Activated CD8-positive, alpha-beta memory T cell treated with anti-CD3 and anti-CD28 coated beads, Interleukin-2, amount 50 U/mL, for 24 hours (primary cell): ENCODE measurements around the gene CBLN1.

Experiments used
- DNase-seq: peaks from one replicate; pipeline ENCODE4 v3.0.0-alpha.2; 2020; ENCODE audit errors: extremely low read depth

CBLN1 gene

DNA sequence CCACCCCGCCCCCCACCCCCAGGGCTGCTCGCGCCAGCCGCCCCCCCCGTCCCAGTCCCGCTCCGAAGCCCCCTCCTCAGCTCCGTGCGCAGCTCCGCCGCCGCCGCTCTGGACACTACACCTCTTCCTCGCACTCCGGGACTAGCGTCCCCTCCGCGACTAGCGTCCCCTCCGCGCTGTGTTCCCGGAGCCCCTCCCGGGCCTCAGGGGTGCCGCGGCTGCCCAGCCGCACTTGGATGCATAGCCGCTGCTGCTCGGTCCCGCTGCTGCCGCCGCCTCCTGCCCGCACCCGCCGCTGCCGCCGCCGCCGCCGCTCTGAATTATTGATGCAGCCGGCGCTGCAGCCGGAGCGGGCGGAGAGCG, at the start of gene CBLN1:
Gene CBLN1 (minus strand): TSS at position 359 of the 363 bp plus-strand sequence. CDS start 373 bp downstream, outside the sequence.
- no peak for DNase-seq

DNA sequence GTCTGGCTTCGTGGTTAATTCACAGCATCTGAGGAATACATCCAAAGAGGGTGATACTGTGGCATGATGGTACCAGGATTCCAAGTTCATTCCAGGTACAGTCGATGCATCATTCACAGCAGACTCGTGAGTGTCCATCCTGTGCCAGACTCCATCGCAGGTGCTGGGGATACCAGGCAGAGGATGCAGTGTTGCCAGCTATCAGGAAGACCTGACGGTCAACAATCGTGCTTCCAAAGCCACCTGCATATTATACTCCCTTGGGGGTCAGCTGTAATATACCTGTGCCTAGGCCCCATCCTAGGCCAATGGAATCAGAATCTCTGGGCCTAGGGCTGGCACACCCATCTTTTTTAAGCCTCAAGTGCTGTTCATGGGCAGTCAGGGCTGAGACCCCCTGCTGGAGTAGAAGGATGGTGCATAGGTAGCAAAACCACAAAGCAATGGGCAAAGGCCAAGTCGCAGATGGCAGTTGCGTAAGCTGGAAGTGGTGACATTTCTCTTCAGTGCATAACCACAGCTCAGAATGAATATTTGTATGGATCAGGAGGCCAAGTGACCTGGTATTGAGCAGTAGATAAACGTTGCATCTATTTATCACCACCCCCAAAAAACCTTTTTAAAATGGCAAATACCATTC, 49.0 kb upstream of the CBLN1 start:
- DNase-seq: no peak

DNA sequence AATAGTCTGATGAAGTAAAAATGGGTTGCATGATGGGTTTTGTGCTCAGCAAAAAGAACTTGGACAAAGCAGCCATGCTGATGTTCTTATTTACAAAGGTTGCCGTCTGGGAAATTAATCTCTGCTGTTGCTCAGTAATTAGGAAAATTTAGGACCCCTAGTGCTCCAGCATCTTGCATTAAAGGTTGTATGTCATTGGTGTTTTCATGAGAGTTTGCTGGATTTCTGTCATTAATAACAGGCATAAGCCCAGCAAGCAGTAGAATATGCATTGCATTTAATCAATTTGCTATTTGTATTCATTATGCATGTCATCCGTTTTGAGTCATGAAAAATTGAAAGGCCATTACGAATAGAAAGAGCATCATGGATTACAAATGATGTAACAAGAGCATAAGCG, 46.7 kb upstream of the CBLN1 start:
- DNase-seq: no peak

DNA sequence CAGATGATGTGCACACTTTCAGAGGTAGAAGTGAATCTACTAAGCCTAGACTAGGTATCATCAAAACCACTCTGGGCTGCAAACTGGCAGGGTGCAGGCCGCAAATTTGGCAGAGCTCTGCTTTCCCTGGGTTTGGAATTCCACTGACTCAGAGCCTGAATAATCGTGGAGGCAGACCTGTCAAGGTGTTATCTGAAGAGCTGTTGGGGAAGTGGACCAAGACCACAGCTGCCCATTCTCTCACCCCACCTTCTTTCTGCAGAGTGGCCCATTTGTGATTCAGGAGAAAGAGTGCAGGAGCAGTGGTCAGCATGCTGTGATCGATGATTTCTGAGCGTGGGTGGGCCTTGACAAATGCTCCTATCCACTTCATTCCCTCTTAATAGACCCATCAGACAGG, 45.8 kb upstream of the CBLN1 start:
- DNase-seq: no peak

DNA sequence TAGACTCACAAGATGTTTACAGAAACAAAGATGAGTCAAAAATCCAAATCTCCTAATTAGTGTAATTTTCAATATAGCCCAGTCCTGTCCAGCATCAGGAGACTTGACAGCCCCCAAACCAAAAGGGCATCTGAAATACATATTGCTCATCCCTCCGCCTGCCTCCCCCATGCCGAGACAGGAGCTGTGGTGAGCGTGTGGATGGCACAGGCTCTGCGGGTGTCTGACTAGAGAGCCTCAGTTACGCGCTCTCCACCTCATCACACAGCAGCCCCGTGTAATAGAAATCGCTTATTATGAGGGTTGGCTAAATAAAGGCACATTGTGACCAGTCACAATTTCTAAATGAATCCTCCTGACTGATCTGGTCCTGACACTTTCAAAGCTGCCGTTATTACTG, 43.1 kb upstream of the CBLN1 start:
- DNase-seq: no peak

DNA sequence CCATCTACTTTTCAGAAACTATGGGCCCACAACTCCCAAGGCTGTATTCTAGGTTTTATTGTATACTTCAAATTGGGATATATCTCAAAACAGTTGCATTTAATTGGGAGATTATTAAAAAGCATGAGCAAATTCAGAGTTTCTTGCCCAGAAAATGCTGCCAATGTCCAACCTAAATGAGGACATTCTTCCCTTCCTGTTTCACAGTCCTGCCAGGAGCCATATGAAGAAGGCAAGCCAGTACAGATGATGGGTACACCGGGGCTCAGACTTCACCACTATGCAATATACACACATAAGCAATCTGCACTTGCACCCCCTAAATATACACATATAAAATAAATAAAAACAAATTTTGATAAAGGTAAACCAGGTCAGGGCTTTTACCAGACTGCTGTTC, 34.0 kb upstream of the CBLN1 start:
- no peak for DNase-seq

DNA sequence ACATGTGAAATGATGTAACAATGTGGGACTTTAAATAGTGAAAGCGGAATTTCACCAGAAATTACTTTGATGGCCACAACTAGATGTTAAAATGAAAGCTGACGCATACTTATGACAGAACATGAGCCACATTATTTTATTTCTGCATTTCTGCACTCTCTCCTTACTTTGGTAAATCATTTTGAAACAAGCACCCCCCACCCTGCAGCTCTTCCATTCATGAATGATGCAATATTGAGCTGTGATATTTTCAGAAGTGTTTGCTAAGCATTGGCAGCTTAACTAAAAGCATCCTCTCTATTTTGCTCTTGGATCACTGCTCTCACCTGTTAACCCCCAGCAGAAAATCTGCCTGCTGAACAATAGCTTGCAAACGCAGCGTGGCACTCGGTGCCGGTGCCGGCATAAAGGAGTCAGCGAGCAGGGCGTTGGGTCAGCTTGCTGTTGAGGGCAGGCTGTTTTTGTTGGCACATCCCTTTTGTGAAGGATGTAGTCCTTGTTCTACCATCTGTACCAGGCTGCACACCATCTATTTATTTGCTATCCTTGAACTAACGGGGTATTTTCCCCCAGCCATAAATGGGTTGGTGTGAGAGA, 30.8 kb upstream of the CBLN1 start:
- DNase-seq: no peak

DNA sequence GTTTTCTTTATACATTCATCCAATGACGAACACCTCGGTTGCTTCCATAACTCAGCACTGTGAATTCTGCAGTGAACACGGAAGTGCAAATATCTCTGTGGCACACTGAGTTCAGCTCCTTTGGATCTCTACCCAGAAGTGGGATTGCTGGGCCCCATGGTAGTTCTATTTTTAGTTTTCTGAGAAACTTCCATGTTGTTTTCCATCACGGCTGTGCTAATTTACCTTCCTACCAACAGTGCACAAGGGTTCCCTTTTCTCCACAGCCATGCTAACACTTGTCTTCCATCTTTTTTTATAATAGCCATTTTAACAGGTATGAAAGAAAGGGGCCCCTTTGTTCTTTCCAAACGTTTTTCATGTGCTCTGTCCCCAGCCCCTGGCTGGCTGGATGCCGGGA, 30.2 kb upstream of the CBLN1 start:
- no peak for DNase-seq

DNA sequence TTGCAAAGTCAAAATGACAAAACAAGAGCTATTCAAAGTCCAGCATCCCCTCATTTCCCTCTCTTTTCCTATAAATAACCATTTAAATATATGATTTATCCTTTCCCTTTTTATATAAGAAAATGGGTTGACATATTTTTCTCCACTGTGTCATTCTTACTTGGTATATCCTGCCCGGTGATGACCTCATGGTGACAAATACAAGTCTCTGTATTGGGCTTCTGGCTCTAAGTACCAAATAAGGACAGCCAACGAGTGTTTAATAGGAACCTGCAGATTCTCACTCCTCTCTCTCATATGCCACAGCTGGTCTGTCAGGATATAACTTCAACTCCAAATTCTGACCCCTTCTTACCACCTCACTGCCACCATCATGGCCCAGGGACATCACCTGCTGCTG, 25.5 kb upstream of the CBLN1 start:
- no peak for DNase-seq

DNA sequence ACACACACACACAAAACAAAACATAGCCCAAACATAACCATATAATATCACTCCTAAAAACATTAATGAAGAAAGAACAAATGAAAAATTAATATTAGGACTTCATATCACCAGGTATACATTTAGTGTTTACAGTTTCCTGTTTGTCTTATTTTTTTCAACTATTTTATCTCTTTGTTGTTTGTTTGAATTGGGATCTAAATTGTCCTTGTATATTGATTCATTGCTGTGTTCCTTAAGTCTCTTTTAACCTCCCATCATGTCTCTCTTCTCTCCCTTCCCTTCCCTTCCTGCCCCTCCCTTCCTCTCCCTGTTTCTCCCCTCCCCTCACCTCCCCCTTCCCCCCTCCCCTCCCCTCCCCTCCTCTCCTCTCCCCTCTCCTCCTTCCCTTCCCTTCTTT, 23.8 kb upstream of the CBLN1 start:
- no peak for DNase-seq

DNA sequence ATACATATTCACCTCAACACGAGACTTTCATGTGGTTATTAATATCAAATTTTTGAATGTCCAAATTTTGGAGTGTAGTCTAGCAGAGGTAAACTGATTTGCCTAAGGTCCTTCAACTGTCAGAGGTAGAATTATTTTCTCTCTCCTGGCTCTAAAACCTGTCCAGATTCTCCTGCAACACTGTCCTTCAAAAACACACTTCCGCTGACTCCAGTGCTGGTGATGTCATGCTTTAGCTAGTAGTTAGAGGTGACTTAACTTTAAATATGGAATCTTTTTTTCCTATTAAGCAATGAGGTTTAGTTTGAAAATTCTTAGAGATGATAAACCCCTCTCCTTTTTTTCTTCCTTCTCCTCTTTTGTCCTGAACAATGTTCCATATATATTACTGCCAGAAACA, 10.8 kb upstream of the CBLN1 start:
- no peak for DNase-seq

DNA sequence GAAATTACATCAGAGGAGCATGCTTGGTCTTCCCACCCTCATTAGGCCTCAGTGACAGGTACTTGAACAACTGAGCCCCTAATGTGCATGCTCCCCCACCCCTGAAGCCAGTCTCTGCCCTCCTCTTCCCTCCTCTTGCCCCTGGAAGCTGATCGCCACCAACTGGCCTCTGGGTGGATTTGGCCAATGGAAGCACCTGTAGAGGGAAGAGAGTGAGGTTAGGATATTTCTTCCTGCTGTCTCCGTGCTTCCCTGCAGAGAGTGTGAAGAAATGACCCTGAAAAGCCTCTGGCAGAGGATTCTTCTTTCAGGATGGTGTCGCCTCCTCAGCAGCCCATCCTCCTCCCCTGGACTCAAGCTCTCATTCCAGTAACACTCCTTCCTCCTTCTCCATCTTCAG, 5.9 kb upstream of the CBLN1 start:
- no peak for DNase-seq

DNA sequence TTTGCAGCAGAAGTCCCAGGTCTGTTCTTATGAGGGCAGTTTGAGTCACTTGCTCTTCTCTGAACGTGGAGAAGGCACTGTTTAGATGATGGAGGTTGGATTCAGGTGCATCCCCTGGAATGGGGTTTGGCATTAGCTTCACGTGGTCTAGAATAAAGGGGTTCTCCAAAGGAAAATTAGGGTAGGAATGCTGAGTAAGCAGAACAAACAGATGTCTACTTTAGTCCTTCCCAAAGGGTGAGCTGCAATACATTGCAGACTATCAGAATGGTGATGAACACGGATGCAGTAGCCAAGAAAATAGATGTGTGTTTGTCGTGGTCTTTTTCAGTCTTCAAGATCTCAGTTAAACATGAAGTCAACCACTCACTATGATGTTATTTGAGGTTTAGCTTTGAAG, 3.3 kb upstream of the CBLN1 start:
- no peak for DNase-seq

DNA sequence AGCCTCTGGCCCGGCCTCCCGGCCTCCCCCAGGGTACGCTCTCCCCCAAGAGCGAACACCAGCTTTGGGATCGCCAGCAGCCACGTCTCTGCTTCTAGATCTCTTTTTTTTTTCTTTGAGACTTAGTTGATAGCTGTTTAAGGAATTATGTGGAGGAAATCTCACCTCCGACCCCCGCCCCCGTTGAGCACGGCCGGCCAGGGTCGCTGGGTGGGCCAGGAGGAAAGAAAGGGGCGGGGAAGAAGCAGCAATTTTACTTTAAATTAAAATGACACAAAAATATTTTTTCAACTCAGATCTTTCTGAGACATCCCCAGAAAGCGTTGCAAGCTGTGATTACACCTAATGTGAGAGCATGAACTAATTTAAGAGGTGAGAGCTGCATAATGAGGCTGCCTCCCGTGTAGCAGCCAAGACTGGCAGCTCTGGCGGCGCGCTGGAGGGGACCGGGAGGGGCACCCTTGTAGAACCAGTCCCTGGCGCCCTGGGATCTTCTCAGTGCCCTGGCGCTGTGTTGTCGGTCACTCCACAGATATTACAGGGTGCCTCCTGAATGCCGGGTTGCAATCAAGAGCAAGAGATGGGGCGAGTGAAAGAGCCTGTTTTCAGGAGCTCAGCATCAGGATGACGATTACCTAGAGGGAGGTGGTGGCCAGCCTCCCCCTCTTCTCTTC, 1.9 kb upstream of the CBLN1 start:
- no peak for DNase-seq

DNA sequence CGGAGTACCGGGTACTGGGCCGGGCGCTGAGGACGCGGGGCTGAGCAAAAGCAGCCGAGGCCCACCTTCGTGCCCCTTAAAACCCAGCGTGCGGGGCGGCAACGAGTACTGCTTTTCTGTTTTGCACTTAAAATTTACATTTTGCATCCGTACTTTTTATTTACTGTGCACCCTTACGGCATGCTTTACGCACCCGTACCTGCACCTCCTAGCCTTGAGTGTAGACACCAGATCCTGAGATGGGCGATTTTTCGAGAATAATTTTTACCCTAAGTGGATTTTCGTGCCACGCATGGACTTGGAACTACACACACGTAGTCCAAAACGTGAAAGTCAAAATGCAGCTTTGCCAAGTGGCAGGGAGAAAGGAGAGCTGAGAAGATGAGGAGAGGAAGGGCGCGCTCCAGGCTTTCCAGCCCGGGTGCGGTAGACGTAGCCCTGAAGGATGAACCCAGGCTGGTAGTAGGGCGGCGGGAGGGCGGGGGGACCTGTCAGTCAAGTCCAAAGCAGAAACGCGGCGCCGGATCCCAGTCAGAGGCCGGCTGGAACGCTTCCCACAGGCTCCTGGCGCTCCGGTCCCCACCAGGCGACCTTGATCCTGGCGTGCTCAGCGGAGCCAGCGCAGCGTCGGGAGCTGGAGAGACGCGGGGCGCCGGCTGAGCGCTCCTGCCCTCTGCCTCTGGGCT, 1.2 kb upstream of the CBLN1 start:
- no peak for DNase-seq

DNA sequence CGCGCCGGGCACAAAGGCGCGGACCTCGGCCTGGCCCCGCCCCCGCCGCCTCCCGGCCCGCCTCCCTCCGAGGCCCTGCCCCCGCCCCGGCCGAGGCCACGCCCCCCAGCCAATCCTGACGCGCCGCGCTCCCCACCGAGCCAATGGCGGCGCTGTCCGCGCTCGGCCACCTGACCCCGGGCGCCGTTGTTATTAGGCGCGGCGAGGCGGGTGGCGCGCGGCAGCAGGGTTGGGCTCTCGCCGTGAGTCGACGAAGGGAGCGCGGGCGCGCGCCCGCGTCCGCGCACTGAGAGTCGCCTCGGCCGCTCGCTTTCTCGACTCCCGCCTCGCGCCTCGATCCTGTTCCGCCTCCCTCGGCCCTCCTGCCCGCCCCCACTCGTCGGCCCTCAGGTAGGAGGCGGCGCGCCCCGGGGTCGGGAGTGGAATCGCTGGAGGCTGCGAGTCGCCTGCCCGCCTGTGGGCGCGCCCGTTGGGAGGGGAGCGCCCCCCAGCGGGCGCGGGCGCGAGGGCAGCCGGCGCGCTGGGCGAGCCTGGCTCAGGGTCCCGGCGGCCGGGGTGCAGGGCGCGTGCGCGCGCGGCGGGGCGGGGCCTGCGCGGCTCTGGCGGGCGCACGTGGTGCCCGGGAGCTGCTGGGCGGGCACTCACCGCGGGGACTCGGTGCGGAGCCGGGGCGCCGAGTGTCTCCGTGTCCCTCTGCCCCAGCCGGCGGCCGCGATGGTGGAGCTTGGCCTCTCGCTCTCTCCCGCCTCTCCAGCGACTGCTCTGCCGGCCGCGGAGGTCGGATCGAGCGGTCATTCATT, 405 bp upstream of the CBLN1 start:
- peak; percentile 15 for DNase-seq

DNA sequence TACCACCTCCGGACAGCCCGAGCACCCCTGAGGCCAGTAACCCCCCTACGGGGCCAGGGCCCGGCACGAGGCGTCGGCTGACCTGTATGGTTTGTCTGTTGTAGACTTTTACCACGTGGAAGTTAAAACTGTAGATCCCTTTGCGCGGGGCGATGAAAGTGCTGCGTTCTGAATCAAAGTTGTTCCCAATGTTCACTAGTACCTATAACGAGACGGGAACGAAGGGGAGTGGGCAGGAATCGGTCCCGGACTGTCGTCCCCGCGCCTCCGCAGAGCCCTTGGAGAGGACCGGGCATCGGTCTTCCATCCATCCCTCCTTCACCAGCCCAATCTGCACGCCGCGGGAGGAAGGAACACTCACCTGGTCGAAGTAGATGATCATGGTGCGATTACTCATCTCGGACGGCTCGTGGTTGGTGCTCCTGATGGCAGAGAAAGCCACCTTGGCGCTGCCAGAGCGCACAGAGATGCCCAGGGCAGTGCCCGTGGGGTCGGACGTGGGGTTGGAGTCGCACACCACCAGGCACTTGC, 732 bp downstream of the CBLN1 start:
- no peak for DNase-seq

DNA sequence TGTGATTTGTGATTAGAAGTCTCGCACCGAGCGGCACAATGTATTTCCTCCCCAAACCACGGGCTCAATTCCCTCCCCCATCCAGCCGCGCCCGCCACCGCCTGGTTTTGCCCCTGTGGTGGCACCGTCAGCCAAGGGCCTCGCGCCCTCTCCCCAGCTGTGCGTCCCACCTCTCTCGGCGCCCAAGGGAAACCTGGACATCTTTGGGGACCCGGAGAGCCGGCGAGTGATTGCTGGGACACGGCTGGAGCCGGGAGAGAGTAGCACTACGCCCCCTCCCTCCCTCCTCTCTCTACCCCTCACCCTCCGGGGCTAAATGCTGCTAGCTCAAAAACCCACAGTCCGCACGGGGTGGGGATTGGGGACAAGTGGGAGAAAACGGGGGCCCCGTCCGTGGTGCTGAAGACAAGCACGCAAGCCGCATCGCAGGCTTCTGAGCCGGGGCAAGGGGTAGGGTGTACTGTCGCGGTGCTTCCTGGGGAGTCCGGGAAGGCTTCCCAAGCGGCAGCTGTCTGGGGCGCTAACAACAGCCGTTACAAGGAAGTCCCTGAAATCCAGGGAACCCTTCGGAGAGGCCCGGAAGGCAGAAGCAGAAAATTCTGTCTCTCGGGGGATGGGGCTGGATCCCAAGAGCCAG, 1.4 kb downstream of the CBLN1 start:
- no peak for DNase-seq

DNA sequence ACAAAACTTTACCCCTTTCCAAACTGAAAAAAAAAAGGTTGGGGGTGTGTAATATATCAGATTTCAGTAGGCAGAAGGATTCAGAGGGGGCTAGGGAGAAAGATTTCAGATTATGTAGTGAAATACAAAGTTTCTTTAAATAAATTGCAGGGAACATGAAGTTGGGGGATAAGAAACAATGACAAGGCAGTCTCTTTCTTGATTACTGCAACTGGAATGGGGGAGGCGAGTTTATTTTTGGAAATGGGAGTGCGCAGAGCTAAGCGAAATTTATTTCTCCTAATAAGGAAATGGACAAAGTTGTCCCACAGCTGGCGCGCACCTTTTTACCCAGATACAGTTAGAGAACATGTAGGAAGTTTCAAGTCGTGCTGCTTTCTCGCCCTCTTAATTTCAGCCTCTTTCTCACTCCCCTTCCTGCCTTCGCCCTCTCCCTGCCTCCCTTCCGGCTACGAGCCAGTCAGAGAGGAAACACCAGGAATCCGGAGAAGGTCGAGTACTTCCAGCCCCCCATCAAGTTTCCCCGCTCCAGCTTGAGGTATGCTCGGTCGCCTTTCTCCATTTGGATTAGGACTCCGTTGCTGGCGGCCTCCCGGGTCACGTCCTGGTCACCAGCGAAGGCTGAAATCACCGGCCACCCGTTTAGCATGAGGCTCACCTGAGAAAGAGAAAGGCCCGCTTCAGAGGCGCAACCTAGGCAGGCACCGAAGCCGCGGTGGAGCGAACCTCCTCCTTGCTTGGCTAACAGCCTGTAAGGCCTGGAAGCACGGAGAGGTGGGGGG, 2.5 kb downstream of the CBLN1 start:
- DNase-seq: no peak

DNA sequence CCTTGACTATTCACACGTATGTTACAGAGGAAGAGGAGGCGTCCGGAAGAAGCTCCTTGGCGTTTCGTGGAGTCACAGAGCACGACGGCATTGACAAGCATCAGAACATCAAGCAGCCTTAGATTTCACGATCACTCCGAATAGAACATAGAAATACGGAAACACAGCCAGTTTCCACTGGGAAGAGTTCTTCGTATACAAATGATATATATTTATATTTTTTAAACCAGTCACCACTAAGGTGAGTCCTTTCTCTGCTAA, 3.1 kb downstream of the CBLN1 start:
- no peak for DNase-seq
